Activated naive CD4-positive, alpha-beta T cell treated with anti-CD3 and anti-CD28 coated beads for 36 hours (primary cell): ENCODE results near the gene CDK2AP2. TPM values are rescaled to one million over a fixed set of nuclear protein-coding genes. Genes with fewer than 3 reads are reported as not detected.

ENCODE experiments used
- CTCF ChIA-PET: fragments of 350-600 bp; sonication (Branson Sonifier 250); formaldehyde crosslinking; loops from one replicate; lab custom pipeline; 2021; ENCODE audit warnings: antibody characterized with exemption; lab: Charles Lee
- DNase-seq: peaks from one replicate; pipeline ENCODE4 v3.0.0-alpha.2; 2020
- H3K27ac Mint-ChIP-seq: one replicate; pipeline ENCODE4 v1.8.0; 2021; ENCODE audit warnings: mild to moderate bottlenecking, mixed read lengths
- H3K27me3 Mint-ChIP-seq: one replicate; pipeline ENCODE4 v1.8.0; 2021; ENCODE audit warnings: low read depth, mixed read lengths
- H3K36me3 Mint-ChIP-seq: one replicate; pipeline ENCODE4 v1.8.0; 2021; ENCODE audit warnings: low read depth, mixed read lengths
- H3K4me1 Mint-ChIP-seq: one replicate; pipeline ENCODE4 v1.8.0; 2021; ENCODE audit warnings: low read depth, mixed read lengths
- H3K4me3 Mint-ChIP-seq: one replicate; pipeline ENCODE4 v1.8.0; 2021; ENCODE audit warnings: mild to moderate bottlenecking, moderate library complexity, mixed read lengths
- H3K9me3 Mint-ChIP-seq: one replicate; pipeline ENCODE4 v1.8.0; 2021; ENCODE audit warnings: mixed read lengths
- intact Hi-C: fragments of 100-400 bp; cut with micrococcal nuclease; formaldehyde crosslinking; loops from one replicate; pipeline ENCODE4 v1.15.1; 2023
- total RNA-seq, 2 experiments: library from RNA; stranded (reverse); gene quantifications; one replicate each; pipeline ENCODE4 v1.2.3, GENCODE V29; 2021

Gene CDK2AP2
- total RNA-seq, 2 experiments from 2014 or later: 53.7 to 55.1 TPM

GRCh38 chr11:67539550-67539949, 31.6 kb upstream of the CDK2AP2 start:
- Mint-ChIP-seq H3K27ac (no peak overlapping the region), H3K9me3 (peaks cover 3% of the 10 kb centered on the region), H3K4me3 (no peak overlapping the region), H3K27me3 (no peaks in the 10 kb centered on the region), H3K4me1 (no peaks in the 10 kb centered on the region), H3K36me3 (no peaks in the 10 kb centered on the region)
- CTCF ChIA-PET: no interaction called here
- intact Hi-C loops: no loop called here
- DNase-seq: no peak

DNA sequence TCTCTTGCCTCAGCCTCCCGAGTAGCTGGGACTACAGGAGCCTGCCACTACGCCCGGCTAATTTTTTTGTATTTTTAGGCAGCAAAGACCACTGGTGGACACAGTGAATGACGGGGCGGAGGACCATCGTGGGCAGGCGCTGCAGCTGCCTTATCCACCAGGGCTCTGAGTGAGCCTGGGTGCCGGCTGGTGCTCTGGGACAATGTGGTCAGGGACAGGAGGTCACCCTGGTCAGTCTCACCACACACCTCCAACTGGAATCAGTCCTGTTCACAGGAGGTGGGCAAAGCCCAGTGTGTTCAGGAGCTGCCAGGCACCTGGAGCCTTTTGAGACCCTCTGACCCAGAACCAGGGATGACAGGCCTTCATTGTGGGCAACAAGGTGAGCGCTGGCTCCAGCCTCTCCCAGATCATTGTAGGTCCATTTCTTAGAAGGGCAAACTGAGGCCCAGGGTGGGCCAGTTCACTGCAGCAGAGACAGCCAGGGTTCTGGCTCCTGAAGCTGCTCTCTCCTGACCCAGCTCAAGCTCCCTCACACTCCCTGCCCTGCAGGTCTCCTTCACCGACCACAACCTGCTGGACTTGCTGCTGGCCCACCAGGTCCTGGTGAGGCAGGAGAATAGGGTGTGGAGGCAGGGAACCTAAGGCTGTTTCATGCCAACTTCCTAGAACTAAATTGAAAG, 31.0 kb upstream of the CDK2AP2 start:
- Mint-ChIP-seq H3K4me1 (no peaks in the 10 kb centered on the region), H3K27me3 (no peaks in the 10 kb centered on the region), H3K9me3 (peaks cover 7% of the 10 kb centered on the region), H3K27ac (no peak overlapping the region), H3K4me3 (no peak overlapping the region), H3K36me3 (no peaks in the 10 kb centered on the region)
- intact Hi-C loops: no loop called here
- DNase-seq: no peak
- CTCF ChIA-PET: no interaction called here

GRCh38 chr11:67538306-67538705, 30.3 kb upstream of the CDK2AP2 start:
- CTCF ChIA-PET: no interaction called here
- H3K4me3 Mint-ChIP-seq: no peak overlapping the region
- intact Hi-C loops: no loop called here
- H3K9me3 Mint-ChIP-seq: peaks cover 13% of the 10 kb centered on the region
- no peaks in the 10 kb centered on the region for H3K4me1 Mint-ChIP-seq
- DNase-seq: no peak
- H3K27me3 Mint-ChIP-seq: no peaks in the 10 kb centered on the region
- no peak overlapping the region for H3K27ac Mint-ChIP-seq
- H3K36me3 Mint-ChIP-seq: no peaks in the 10 kb centered on the region

- Mint-ChIP-seq H3K9me3 (peaks cover 18% of the 10 kb centered on the region), H3K27ac (no peak overlapping the region), H3K4me1 (no peaks in the 10 kb centered on the region), H3K27me3 (no peaks in the 10 kb centered on the region), H3K4me3 (no peak overlapping the region), H3K36me3 (no peaks in the 10 kb centered on the region)
- CTCF ChIA-PET: no interaction called here
- intact Hi-C loops: no loop called here
- DNase-seq: no peak
Measured at GRCh38 chr11:67535561-67535960, 27.6 kb upstream of the CDK2AP2 start.

GRCh38 chr11:67534070-67534679, 26.2 kb upstream of the CDK2AP2 start:
- intact Hi-C loops: no loop called here
- no peaks in the 10 kb centered on the region for H3K36me3 Mint-ChIP-seq
- H3K27me3 Mint-ChIP-seq: no peaks in the 10 kb centered on the region
- H3K27ac Mint-ChIP-seq: no peak overlapping the region
- no peaks in the 10 kb centered on the region for H3K4me1 Mint-ChIP-seq
- DNase-seq: no peak
- peaks cover 18% of the 10 kb centered on the region for H3K9me3 Mint-ChIP-seq
- CTCF ChIA-PET: interaction anchor here (0.7 kb wide), 1 partner anchor 512 kb away, joined by 3 read pairs; no protein-coding TSS in a partner anchor
- H3K4me3 Mint-ChIP-seq: no peak overlapping the region

- Mint-ChIP-seq H3K36me3 (no peaks in the 10 kb centered on the region), H3K4me3 (no peak overlapping the region), H3K27me3 (no peaks in the 10 kb centered on the region), H3K4me1 (no peaks in the 10 kb centered on the region), H3K9me3 (peaks cover 18% of the 10 kb centered on the region), H3K27ac (no peak overlapping the region)
- intact Hi-C loops: no loop called here
- no peak for DNase-seq
- CTCF ChIA-PET: no interaction called here
Measured at GRCh38 chr11:67532889-67533288, 24.9 kb upstream of the CDK2AP2 start.

GRCh38 chr11:67530282-67530592, 22.3 kb upstream of the CDK2AP2 start:
- Mint-ChIP-seq H3K27ac (no peak overlapping the region), H3K4me1 (no peaks in the 10 kb centered on the region), H3K4me3 (no peak overlapping the region), H3K36me3 (no peaks in the 10 kb centered on the region), H3K9me3 (peaks cover 18% of the 10 kb centered on the region), H3K27me3 (peaks cover 2% of the 10 kb centered on the region)
- intact Hi-C loops: no loop called here
- DNase-seq: no peak
- CTCF ChIA-PET: interaction anchor here (0.6 kb wide), 1 partner anchor 727 kb away, joined by 4 read pairs; no protein-coding TSS in a partner anchor

DNA sequence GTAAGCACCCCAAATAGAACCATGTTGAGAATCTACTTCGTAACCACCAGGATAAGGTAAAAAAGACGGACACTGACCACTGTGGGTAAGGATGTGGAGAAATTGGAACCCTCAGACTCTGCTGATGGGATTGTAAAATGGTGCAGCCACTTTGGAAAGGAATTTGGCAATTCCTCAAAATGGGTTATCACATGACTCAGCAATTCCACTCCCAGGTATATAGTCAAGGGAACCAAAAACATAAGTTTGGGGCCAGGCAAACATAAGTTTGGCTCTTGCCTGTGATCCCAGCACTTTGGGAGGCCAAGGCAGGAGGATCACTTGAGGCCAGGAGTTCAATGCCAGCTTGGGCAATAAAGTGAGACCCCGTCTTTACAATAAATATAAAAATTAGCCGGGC, 20.4 kb upstream of the CDK2AP2 start:
- CTCF ChIA-PET: no interaction called here
- H3K4me1 Mint-ChIP-seq: no peaks in the 10 kb centered on the region
- H3K4me3 Mint-ChIP-seq: no peak overlapping the region
- DNase-seq: no peak
- no peaks in the 10 kb centered on the region for H3K36me3 Mint-ChIP-seq
- peaks cover 2% of the 10 kb centered on the region for H3K27me3 Mint-ChIP-seq
- H3K27ac Mint-ChIP-seq: no peak overlapping the region
- intact Hi-C loops: no loop called here
- H3K9me3 Mint-ChIP-seq: peaks cover 6% of the 10 kb centered on the region

DNA sequence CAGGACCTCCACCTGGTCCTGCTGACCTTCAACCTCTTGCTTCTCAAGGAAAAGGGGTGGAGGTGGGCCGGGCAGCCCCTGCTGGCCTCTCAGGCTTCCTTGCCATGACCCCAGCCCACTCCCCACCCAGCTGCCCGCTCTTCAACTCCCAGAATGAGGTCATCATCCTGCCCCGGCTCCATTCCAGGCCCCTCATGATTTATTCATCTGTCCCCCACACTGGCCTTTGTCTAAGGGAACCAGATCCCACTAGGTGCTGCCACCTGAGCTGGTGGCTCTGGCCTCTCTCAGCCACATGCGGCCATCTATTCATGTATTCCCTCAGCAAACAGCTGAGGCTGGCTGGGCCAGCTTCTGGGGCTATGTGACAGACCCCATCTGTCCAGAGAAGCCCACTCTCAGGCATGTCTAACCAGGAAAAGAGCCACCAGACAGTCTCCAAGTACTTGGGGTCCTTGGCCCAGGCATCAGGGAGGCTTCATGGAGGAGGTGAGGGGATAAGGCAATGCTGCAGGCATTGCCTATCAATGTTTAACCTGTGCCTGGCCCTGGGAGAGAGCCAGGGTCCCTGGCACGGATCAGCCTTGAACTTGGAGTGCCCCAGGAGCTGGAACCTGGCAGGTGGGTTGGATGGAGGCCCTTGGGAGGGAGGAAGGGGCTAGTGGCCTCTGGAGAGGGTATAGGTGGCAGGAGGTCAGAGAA, 17.5 kb upstream of the CDK2AP2 start:
- peaks cover 2% of the 10 kb centered on the region for H3K27me3 Mint-ChIP-seq
- intact Hi-C loops: no loop called here
- H3K9me3 Mint-ChIP-seq: no peaks in the 10 kb centered on the region
- no peak overlapping the region for H3K27ac Mint-ChIP-seq
- H3K4me1 Mint-ChIP-seq: no peaks in the 10 kb centered on the region
- DNase-seq: no peak
- H3K4me3 Mint-ChIP-seq: no peak overlapping the region
- no peaks in the 10 kb centered on the region for H3K36me3 Mint-ChIP-seq
- CTCF ChIA-PET: interaction anchor here (0.8 kb wide), 1 partner anchor 84 kb away, joined by 3 read pairs; no protein-coding TSS in a partner anchor

DNA sequence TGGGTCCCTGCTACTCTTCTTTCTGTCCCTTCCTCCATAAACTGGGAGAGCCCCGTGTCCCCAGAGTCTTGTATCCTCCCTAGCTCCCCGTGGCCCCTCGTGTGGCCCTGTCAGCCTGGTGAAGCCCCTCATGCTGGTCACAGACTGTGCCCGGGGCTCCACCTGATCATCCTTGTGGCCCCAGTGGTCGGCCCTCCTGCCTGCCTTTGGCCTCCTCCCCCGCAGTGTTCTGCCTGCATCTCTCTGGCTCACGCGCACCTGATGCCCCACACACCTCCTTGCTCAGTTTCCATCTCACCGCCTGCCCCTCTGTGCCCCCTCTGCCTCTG, 16.5 kb upstream of the CDK2AP2 start:
- peaks cover 2% of the 10 kb centered on the region for H3K27me3 Mint-ChIP-seq
- H3K4me3 Mint-ChIP-seq: no peak overlapping the region
- H3K4me1 Mint-ChIP-seq: no peaks in the 10 kb centered on the region
- H3K27ac Mint-ChIP-seq: no peak overlapping the region
- intact Hi-C loops: no loop called here
- CTCF ChIA-PET: interaction anchor here (0.6 kb wide), 1 partner anchor 102 kb away, joined by 3 read pairs; no protein-coding TSS in a partner anchor
- no peaks in the 10 kb centered on the region for H3K36me3 Mint-ChIP-seq
- no peak for DNase-seq
- no peaks in the 10 kb centered on the region for H3K9me3 Mint-ChIP-seq

DNA sequence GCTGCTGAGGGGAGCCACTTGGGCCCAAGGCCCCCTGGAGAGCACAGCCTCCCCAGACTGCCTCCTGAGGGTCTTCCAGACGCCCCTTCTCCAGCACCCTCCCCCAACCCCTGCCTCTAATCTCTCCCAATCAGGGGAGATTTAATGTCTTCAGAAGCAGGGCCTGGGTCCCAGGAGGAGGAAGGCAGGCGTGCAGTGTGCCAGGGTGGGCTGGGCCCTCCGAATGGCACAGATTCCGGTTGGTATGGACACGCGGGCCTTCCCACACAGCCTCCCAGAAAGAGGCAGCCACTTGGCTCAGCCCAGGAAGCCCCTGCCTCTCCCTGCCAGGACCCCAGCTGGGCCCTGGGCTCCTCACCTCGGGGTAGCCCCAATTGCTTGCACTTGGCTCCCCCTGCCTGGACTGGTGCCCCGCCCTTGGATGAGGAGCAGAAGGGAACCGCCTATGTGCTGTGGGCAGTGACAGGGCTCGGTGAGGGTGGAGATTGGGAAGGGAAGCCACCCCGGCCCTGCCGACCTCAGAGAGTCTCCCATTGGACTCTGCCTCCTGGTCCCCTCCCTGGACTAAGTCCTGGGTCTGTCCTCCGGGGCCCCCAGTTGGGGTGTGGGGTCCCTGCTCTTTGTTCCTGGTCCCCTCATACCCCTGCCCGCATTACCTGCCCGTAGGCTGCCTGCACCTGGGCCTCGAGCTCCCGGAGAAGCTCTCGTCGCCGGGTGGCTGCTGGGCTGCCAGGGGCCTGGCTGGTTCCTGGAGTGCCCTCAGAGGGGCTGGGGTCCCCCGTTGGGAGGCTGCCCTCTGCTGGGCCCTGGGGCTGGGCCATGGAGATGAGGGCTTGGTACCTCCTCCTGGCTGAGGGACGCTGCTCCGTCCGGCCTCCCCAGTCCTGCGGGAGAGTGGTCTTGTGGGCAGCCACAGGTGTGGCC, 15.9 kb upstream of the CDK2AP2 start:
- CTCF ChIA-PET: no interaction called here
- Mint-ChIP-seq H3K36me3 (no peaks in the 10 kb centered on the region), H3K27ac (no peak overlapping the region), H3K4me1 (no peaks in the 10 kb centered on the region), H3K9me3 (no peaks in the 10 kb centered on the region), H3K27me3 (peaks cover 2% of the 10 kb centered on the region), H3K4me3 (no peak overlapping the region)
- intact Hi-C loops: no loop called here
- no peak for DNase-seq

GRCh38 chr11:67522844-67523555, 15.0 kb upstream of the CDK2AP2 start, which contains the start of gene CABP2:
TSS of gene CABP2 (minus strand) at chr11:67523446. CDS start at chr11:67523326, 120 bp downstream.
- H3K27me3 Mint-ChIP-seq: peaks cover 2% of the 10 kb centered on the region
- H3K27ac Mint-ChIP-seq: no peak within 1 kb of the TSS
- CTCF ChIA-PET: no interaction called here
- no peaks in the 10 kb centered on the region for H3K36me3 Mint-ChIP-seq
- intact Hi-C loops: no loop called here
- H3K4me1 Mint-ChIP-seq: no peaks in the 10 kb centered on the region
- no peak for DNase-seq
- H3K4me3 Mint-ChIP-seq: no peak within 1 kb of the TSS
- H3K9me3 Mint-ChIP-seq: no peaks in the 10 kb centered on the region
